H1 (cell line): ENCODE measurements around the gene GRK5.

ENCODE experiments used
- BACH1 ChIP-seq: IDR thresholded peaks from 2 replicates; pipeline ENCODE4 v1.6.1; 2012; ENCODE audit warnings: low read length, improper control_type of control experiment
- EZH2 ChIP-seq: fragments of 200-600 bp; sonication (generic); IDR thresholded peaks from 2 replicates; pipeline ENCODE4 v1.7.1; 2012; ENCODE audit warnings: low read depth, mild to moderate bottlenecking, moderate library complexity, low read length, inconsistent platforms; ENCODE audit not compliant: severe bottlenecking
- MAFK ChIP-seq: IDR thresholded peaks from 2 replicates; pipeline ENCODE4 v1.6.1; 2012; ENCODE audit warnings: low read depth, mild to moderate bottlenecking, improper control_type of control experiment, low read length
- PHF8 ChIP-seq: fragments of 200-600 bp; sonication (generic); conservative IDR thresholded peaks from 2 replicates; pipeline ENCODE4 v1.7.1; 2012; ENCODE audit warnings: low read depth, mild to moderate bottlenecking, inconsistent platforms, low read length, moderate library complexity
- SIX5 ChIP-seq: IDR thresholded peaks from 2 replicates; pipeline ENCODE4 v1.6.1; 2011; ENCODE audit warnings: mild to moderate bottlenecking, low read depth, low read length
- SP1 ChIP-seq: IDR thresholded peaks from 2 replicates; pipeline ENCODE4 v1.6.1; 2011; ENCODE audit warnings: low read depth, low read length
- USF2 ChIP-seq: IDR thresholded peaks from 2 replicates; pipeline ENCODE4 v1.6.1; 2011; ENCODE audit warnings: low read length, improper control_type of control experiment
- ZNF274 ChIP-seq: IDR thresholded peaks from 2 replicates; pipeline ENCODE4 v1.7.0; 2012; ENCODE audit warnings: low read length, borderline replicate concordance; ENCODE audit errors: extremely low read depth
- TF ChIP-seq, protein P1 (sequence below), 3 experiments: IDR thresholded peaks; 1 replicate in 2 of 3; 2 replicates in 1 of 3; pipeline versions ENCODE4 v1.5.1 to v1.6.1; 2011; ENCODE audit warnings: low read length in 3 of 3, mild to moderate bottlenecking in 3 of 3, inconsistent platforms in 2 of 3, low read depth in 1 of 3, moderate library complexity in 1 of 3; ENCODE audit not compliant: insufficient read depth in 1 of 3; ENCODE audit errors: control extremely low read depth in 1 of 3
- TF ChIP-seq, protein P2 (sequence below): IDR thresholded peaks from 2 replicates; pipeline ENCODE4 v1.6.1; 2012; ENCODE audit warnings: inconsistent platforms

DNA sequence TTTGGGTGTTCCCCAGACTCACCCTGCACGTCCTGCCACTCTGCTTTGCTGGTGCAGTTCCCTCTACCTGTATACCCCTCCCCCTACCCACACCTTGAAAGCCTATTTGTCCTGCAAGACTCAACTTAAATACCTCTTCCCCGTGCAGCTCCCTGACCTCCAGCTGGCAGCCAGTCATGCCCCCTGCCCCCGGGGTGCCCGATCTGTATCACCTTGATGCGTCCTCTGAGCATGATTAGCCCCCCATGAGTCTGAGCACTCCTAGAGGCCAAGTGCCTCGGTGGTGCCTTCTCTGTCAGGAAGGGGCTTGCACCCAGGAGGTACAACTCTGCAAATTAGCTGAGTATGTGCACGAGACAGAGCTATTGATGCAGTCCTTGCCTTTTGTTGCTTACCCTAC lies 240.1 kb downstream of the GRK5 start:
- TF ChIP-seq SIX5 (no peak), SP1 (no peak), PHF8 (no peak), USF2 (no peak), BACH1 (no peak), EZH2 (no peak), MAFK (no peak), ZNF274 (no peak)
- TF ChIP-seq, protein P1, sequence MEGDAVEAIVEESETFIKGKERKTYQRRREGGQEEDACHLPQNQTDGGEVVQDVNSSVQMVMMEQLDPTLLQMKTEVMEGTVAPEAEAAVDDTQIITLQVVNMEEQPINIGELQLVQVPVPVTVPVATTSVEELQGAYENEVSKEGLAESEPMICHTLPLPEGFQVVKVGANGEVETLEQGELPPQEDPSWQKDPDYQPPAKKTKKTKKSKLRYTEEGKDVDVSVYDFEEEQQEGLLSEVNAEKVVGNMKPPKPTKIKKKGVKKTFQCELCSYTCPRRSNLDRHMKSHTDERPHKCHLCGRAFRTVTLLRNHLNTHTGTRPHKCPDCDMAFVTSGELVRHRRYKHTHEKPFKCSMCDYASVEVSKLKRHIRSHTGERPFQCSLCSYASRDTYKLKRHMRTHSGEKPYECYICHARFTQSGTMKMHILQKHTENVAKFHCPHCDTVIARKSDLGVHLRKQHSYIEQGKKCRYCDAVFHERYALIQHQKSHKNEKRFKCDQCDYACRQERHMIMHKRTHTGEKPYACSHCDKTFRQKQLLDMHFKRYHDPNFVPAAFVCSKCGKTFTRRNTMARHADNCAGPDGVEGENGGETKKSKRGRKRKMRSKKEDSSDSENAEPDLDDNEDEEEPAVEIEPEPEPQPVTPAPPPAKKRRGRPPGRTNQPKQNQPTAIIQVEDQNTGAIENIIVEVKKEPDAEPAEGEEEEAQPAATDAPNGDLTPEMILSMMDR (IDR thresholded peaks at IDR 0.05; ENCODE audit: control extremely low read depth in 1 of 3, insufficient read depth in 1 of 3, low read depth in 1 of 3, low read length in 3 of 3), result no peak
- TF ChIP-seq, protein P2, sequence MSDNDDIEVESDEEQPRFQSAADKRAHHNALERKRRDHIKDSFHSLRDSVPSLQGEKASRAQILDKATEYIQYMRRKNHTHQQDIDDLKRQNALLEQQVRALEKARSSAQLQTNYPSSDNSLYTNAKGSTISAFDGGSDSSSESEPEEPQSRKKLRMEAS, result no peak
